Measurements from ENCODE around the gene SH3BP2. TPM values are rescaled to one million over a fixed set of nuclear protein-coding genes. Genes with fewer than 3 reads are reported as not detected.

Gene SH3BP2
- total RNA-seq, 2 experiments from 2014 or later = 10.9 to 31.6 TPM

GRCh38 chr4:2811830-2812611 is 19.1 kb downstream of the SH3BP2 start:
- Histone ChIP-seq H2AFZ (ENCODE audit: low read length) (peak overlapping the region; percentile 69; the same call in 1 of the 2 replicates), H3K4me2 (ENCODE audit: low read length) (peak overlapping the region; percentile 78)
- BruUV-seq (replicated peaks) = no TSS peak

GRCh38 chr4:2812612-2813354 is 19.9 kb downstream of the SH3BP2 start:
- Histone ChIP-seq H4K20me1 (ENCODE audit: insufficient read depth, low read length) (no peaks in the 10 kb centered on the region), H3K36me3 (ENCODE audit: insufficient read depth, low read length) (no peaks in the 10 kb centered on the region), H3K9me2 (ENCODE audit: insufficient read depth, low read length) (no peaks in the 10 kb centered on the region), H2AFZ (ENCODE audit: low read length) (peak overlapping the region; percentile 69; the same call in 1 of the 2 replicates), H3K4me2 (ENCODE audit: low read length) (peak overlapping the region; percentile 78), H3K79me2 (ENCODE audit: insufficient read depth, low read depth, low read length) (no peaks in the 10 kb centered on the region), H3K9me3 (ENCODE audit: low read length) (no peaks in the 10 kb centered on the region), H3K27ac (ENCODE audit: low read depth, low read length, poor library complexity, severe bottlenecking) (peak overlapping the region; percentile 48), H3K4me1 (ENCODE audit: insufficient read depth, low read length, poor library complexity, severe bottlenecking) (peaks cover 37% of the 10 kb centered on the region), H3K4me3 (ENCODE audit: low read depth, low read length, poor library complexity, severe bottlenecking) (peak overlapping the region; percentile 67)
- DNase-seq (ENCODE audit: low spot score) = peak; percentile 28
- BruUV-seq (replicated peaks) = no TSS peak
- POLR2A ChIA-PET = interaction anchor here (0.6 to 2.3 kb wide), 10 partner anchors 9 to 628 kb away, joined by 3 to 5 read pairs (median 3); no protein-coding TSS in a partner anchor
- TF ChIP-seq CTCF (conservative IDR thresholded peaks at IDR 0.05; ENCODE audit: low read length) (no peak), EZH2phosphoT487 (IDR thresholded peaks at IDR 0.05; ENCODE audit: borderline replicate concordance, low read depth, low read length) (no peak)
- CTCF ChIA-PET (ENCODE audit: unreplicated experiment) = interaction anchor here (0.6 to 1.2 kb wide), 2 partner anchors 13 to 27 kb away, joined by 5 read pairs; no protein-coding TSS in a partner anchor
- intact Hi-C loops (cut with micrococcal nuclease; ENCODE audit: unreplicated experiment) = loop anchor here (1.0 to 2.0 kb wide), 2 partner anchors 23 to 26 kb away; no protein-coding TSS in a partner anchor

More at GRCh38 chr4:2811830-2812611, 19.1 kb downstream of the SH3BP2 start:
- ChIA-PET POLR2A (interaction anchor here (0.6 to 2.3 kb wide), 5 partner anchors 10 to 627 kb away, joined by 3 to 5 read pairs (median 4); no protein-coding TSS in a partner anchor), CTCF (ENCODE audit: unreplicated experiment) (interaction anchor here (1.2 kb wide), 1 partner anchor 26 kb away, joined by 5 read pairs; no protein-coding TSS in a partner anchor)
- Histone ChIP-seq H3K27ac (ENCODE audit: low read depth, low read length, poor library complexity, severe bottlenecking) (peak overlapping the region; percentile 48), H3K79me2 (ENCODE audit: insufficient read depth, low read depth, low read length) (no peaks in the 10 kb centered on the region), H3K36me3 (ENCODE audit: insufficient read depth, low read length) (no peaks in the 10 kb centered on the region), H3K9me2 (ENCODE audit: insufficient read depth, low read length) (no peaks in the 10 kb centered on the region), H3K4me3 (ENCODE audit: low read depth, low read length, poor library complexity, severe bottlenecking) (peak overlapping the region; percentile 67), H3K9me3 (ENCODE audit: low read length) (no peaks in the 10 kb centered on the region), H4K20me1 (ENCODE audit: insufficient read depth, low read length) (no peaks in the 10 kb centered on the region), H3K4me1 (ENCODE audit: insufficient read depth, low read length, poor library complexity, severe bottlenecking) (peaks cover 33% of the 10 kb centered on the region)
- intact Hi-C loops (cut with micrococcal nuclease; ENCODE audit: unreplicated experiment) = loop anchor here (1.0 to 2.0 kb wide), 2 partner anchors 23 to 25 kb away; no protein-coding TSS in a partner anchor
- DNase-seq (ENCODE audit: low spot score) = peak; percentile 88
- TF ChIP-seq CTCF (conservative IDR thresholded peaks at IDR 0.05; ENCODE audit: low read length) (no peak), EZH2phosphoT487 (IDR thresholded peaks at IDR 0.05; ENCODE audit: borderline replicate concordance, low read depth, low read length) (no peak)

Measured in OCI-LY7 (cell line).